ENCODE results near the gene ROR1. TPM values are rescaled to one million over a fixed set of nuclear protein-coding genes. Genes with fewer than 3 reads are reported as not detected.

ROR1 gene
- total and polyA plus RNA-seq, 2 of the 13 experiments (the other 11 are each of a cell fraction or from before 2014, with no cell fraction given) = 0.58 to 2.3 TPM

DNA sequence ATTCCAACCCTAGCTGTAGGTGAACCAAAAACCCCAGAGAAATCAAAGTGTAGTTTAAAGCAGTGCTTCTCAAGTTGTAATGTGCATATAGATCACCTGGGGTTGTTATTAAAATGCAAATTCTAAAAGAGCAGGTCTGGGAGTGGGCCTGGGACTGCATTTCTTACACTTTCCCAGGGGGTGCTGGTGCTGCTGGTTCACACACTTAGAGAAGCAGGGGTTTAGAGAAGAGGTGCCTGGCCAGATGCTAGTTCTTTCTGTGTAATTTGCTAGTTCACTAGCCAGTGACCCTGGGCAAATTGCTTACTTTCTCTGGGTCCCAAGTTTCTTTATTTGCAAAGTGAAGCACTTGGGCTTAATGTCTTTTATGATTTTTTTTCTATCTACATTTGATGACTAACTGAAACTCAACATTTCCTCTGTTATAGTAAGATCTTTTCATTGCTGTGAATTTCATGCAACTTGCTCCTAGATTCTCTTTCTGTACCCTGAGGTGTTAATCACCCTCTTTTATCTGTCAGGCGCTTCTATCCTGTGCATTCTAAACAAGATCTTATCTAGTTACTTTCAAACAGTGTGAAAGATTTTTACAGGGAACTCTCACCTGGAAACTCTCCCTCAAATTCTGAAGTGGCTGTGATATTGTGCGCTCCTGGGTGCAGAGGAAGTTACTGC, 287.8 kb downstream of the ROR1 start:
- Histone ChIP-seq H3K9me3 (ENCODE audit: low read length) (no peaks in the 10 kb centered on the region), H4K20me1 (ENCODE audit: insufficient read depth, low read length) (no peaks in the 10 kb centered on the region), H3K4me3 (replicated peaks in 1 of 3; ENCODE audit: insufficient read depth in 1 of 3, low read depth in 2 of 3, low read length in 3 of 3) (no peak overlapping the region), H3K27ac (ENCODE audit: extremely low read length, insufficient read depth, low read length) (no peak overlapping the region), H3K4me2 (ENCODE audit: low read depth, low read length) (no peak overlapping the region), H3K9ac (ENCODE audit: insufficient read depth, low read depth, low read length) (no peak overlapping the region), H3K4me1 (ENCODE audit: insufficient read depth, low read length) (no peaks in the 10 kb centered on the region), H2AFZ (ENCODE audit: low read length) (no peak overlapping the region), H3K27me3 (ENCODE audit: control insufficient read depth in 1 of 2, insufficient read depth in 2 of 2, low read length in 2 of 2) (no peaks in the 10 kb centered on the region), H3K36me3 (replicated peaks in 1 of 2; ENCODE audit: control insufficient read depth in 1 of 2, insufficient read depth in 2 of 2, low read length in 2 of 2) (no peaks in the 10 kb centered on the region), H3K79me2 (ENCODE audit: insufficient read depth, low read length) (no peaks in the 10 kb centered on the region)
- POLR2A ChIA-PET = no interaction called here
- in situ Hi-C loops (cut with HindIII; ENCODE audit: extremely low pct_ligation_motif_present, low pct_unique_long_range_greater_than_20kb) = no loop called here
- CTCF ChIA-PET (ENCODE audit: low intra/inter-chr PET ratio, low total read pairs) = no interaction called here
- FAIRE-seq = no peak
- BruUV-seq (replicated peaks) = no TSS peak
- intact Hi-C loops (cut with micrococcal nuclease; ENCODE audit: unreplicated experiment) = no loop called here
- WGBS (ENCODE audit: low lambda C conversion rate) = 60% methylated on average over 2 of the region's 2 CpGs
- no peak for DNase-seq (ENCODE audit: low spot score)
- no peak for ATAC-seq
- TF ChIP-seq GLMP (CRISPR knock-in tag; IDR thresholded peaks at IDR 0.05; ENCODE audit: borderline replicate concordance) = no peak
- no peak for TF ChIP-seq HOXA7 (CRISPR knock-in tag; IDR thresholded peaks at IDR 0.05)
- TF ChIP-seq ZBTB49 (CRISPR knock-in tag; IDR thresholded peaks at IDR 0.05; ENCODE audit: borderline replicate concordance) = no peak
- TF ChIP-seq, protein P1, sequence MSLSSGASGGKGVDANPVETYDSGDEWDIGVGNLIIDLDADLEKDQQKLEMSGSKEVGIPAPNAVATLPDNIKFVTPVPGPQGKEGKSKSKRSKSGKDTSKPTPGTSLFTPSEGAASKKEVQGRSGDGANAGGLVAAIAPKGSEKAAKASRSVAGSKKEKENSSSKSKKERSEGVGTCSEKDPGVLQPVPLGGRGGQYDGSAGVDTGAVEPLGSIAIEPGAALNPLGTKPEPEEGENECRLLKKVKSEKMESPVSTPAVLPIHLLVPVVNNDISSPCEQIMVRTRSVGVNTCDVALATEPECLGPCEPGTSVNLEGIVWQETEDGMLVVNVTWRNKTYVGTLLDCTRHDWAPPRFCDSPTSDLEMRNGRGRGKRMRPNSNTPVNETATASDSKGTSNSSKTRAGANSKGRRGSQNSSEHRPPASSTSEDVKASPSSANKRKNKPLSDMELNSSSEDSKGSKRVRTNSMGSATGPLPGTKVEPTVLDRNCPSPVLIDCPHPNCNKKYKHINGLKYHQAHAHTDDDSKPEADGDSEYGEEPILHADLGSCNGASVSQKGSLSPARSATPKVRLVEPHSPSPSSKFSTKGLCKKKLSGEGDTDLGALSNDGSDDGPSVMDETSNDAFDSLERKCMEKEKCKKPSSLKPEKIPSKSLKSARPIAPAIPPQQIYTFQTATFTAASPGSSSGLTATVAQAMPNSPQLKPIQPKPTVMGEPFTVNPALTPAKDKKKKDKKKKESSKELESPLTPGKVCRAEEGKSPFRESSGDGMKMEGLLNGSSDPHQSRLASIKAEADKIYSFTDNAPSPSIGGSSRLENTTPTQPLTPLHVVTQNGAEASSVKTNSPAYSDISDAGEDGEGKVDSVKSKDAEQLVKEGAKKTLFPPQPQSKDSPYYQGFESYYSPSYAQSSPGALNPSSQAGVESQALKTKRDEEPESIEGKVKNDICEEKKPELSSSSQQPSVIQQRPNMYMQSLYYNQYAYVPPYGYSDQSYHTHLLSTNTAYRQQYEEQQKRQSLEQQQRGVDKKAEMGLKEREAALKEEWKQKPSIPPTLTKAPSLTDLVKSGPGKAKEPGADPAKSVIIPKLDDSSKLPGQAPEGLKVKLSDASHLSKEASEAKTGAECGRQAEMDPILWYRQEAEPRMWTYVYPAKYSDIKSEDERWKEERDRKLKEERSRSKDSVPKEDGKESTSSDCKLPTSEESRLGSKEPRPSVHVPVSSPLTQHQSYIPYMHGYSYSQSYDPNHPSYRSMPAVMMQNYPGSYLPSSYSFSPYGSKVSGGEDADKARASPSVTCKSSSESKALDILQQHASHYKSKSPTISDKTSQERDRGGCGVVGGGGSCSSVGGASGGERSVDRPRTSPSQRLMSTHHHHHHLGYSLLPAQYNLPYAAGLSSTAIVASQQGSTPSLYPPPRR (CRISPR knock-in tag; IDR thresholded peaks at IDR 0.05; ENCODE audit: borderline replicate concordance) = no peak
- TF ChIP-seq ZNF839 (CRISPR knock-in tag; IDR thresholded peaks at IDR 0.05; ENCODE audit: borderline replicate concordance) = no peak
- TF ChIP-seq, protein P2, sequence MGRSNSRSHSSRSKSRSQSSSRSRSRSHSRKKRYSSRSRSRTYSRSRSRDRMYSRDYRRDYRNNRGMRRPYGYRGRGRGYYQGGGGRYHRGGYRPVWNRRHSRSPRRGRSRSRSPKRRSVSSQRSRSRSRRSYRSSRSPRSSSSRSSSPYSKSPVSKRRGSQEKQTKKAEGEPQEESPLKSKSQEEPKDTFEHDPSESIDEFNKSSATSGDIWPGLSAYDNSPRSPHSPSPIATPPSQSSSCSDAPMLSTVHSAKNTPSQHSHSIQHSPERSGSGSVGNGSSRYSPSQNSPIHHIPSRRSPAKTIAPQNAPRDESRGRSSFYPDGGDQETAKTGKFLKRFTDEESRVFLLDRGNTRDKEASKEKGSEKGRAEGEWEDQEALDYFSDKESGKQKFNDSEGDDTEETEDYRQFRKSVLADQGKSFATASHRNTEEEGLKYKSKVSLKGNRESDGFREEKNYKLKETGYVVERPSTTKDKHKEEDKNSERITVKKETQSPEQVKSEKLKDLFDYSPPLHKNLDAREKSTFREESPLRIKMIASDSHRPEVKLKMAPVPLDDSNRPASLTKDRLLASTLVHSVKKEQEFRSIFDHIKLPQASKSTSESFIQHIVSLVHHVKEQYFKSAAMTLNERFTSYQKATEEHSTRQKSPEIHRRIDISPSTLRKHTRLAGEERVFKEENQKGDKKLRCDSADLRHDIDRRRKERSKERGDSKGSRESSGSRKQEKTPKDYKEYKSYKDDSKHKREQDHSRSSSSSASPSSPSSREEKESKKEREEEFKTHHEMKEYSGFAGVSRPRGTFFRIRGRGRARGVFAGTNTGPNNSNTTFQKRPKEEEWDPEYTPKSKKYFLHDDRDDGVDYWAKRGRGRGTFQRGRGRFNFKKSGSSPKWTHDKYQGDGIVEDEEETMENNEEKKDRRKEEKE (IDR thresholded peaks at IDR 0.05) = no peak
- no peak for TF ChIP-seq TEAD3 (CRISPR knock-in tag; optimal IDR thresholded peaks at IDR 0.05; ENCODE audit: borderline replicate concordance)
- TF ChIP-seq ZFP36L2 (CRISPR knock-in tag; IDR thresholded peaks at IDR 0.05) = no peak

All from HepG2 (cell line).